Measurements from ENCODE around the gene CDH5.

DNA sequence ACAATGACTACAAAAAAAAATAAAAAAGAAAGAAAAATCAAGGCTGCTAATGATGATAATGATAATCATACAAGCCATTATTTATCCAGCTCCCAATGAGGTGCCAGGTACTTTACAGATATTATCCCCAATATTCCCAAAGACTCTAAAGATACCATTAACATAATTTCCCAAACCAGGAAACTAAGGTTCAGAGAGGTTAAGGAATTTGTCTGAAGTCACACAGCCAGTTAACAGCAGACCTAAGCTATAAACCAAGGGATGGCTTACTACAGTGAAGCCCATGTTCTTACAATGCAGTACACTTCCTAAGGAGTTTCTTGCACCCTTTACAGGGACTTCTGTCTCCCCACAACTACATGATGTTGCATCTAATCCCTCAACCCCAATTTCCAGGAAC lies 45.7 kb upstream of the CDH5 start:
- TF ChIP-seq, protein P1, sequence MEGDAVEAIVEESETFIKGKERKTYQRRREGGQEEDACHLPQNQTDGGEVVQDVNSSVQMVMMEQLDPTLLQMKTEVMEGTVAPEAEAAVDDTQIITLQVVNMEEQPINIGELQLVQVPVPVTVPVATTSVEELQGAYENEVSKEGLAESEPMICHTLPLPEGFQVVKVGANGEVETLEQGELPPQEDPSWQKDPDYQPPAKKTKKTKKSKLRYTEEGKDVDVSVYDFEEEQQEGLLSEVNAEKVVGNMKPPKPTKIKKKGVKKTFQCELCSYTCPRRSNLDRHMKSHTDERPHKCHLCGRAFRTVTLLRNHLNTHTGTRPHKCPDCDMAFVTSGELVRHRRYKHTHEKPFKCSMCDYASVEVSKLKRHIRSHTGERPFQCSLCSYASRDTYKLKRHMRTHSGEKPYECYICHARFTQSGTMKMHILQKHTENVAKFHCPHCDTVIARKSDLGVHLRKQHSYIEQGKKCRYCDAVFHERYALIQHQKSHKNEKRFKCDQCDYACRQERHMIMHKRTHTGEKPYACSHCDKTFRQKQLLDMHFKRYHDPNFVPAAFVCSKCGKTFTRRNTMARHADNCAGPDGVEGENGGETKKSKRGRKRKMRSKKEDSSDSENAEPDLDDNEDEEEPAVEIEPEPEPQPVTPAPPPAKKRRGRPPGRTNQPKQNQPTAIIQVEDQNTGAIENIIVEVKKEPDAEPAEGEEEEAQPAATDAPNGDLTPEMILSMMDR (IDR thresholded peaks at IDR 0.05) = no peak
- no peak for TF ChIP-seq EP300 (IDR thresholded peaks at IDR 0.05)
